ENCODE data around the gene EIF5A.

The EIF5A gene

DNA sequence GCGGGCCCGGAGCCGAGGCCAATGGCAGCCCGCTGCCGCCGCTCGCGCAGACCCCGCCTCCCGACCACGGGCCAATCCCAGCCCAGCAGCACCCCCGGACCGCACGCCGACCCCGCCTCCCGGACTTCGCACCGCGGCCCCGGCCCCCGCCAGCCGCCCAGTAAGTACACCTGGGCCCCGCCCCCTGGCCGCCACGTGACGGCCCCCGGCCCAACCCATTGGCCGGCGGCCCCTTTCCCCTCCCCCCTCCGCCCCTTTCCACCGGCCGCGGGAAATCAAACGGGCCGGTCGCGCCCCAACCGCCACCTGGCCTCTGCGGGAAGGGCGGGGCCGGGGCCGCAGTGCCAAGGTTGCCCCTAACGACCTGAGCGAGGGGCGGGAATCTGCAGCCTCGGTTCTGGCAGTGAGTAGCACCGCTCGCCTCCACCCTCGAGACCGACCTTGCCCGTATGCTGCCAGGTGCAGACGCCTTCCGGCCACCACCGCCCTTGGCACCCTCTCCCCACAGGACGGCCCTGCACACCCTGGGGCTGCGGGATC is 12.7 kb upstream of the EIF5A start, which contains the start of gene YBX2:
TSS of gene YBX2 (minus strand) at position 26 of the 540 bp plus-strand sequence. CDS start 139 bp downstream, outside the sequence.
- Histone ChIP-seq H3K27ac (ENCODE audit: low read depth, low read length) (no peak within 1 kb of the TSS), H3K4me1 (ENCODE audit: control insufficient read depth, low read depth, low read length) (no peaks in the 10 kb centered on the region), H3K23ac (ENCODE audit: low read length) (no peak within 1 kb of the TSS), H3K4me3 (ENCODE audit: low read length) (no peak within 1 kb of the TSS), H3K56ac (ENCODE audit: low read length) (peak within 1 kb of the TSS; percentile 79), H3K18ac (ENCODE audit: low read length) (no peak within 1 kb of the TSS), H2BK5ac (ENCODE audit: low read length) (no peak within 1 kb of the TSS), H3K4ac (ENCODE audit: low read depth, low read length) (no peak within 1 kb of the TSS), H4K5ac (ENCODE audit: low read length) (no peak within 1 kb of the TSS), H2AK5ac (ENCODE audit: low read length) (no peak within 1 kb of the TSS), H3K4me2 (ENCODE audit: low read length) (peak within 1 kb of the TSS; percentile 66), H4K8ac (ENCODE audit: low read depth, low read length) (no peak within 1 kb of the TSS), H2BK120ac (ENCODE audit: low read depth, low read length) (no peak within 1 kb of the TSS), H3K36me3 (ENCODE audit: control insufficient read depth, insufficient read depth, low read length) (no peaks in the 10 kb centered on the region), H3K27me3 (ENCODE audit: insufficient read depth, low read length, poor library complexity) (peaks cover 4% of the 10 kb centered on the region), H3K79me1 (ENCODE audit: low read length) (no peaks in the 10 kb centered on the region), H2BK15ac (replicated peaks; ENCODE audit: low read depth) (no peak within 1 kb of the TSS), H3K9ac (ENCODE audit: low read length) (peak within 1 kb of the TSS; percentile 54), H3K79me2 (ENCODE audit: control insufficient read depth, insufficient read depth, low read length) (no peaks in the 10 kb centered on the region)
- DNase-seq = peak; percentile 92
- WGBS (ENCODE audit: extremely low coverage, insufficient coverage, low lambda C conversion rate) = no CpG with 5 or more reads among the region's 57 CpGs

DNA sequence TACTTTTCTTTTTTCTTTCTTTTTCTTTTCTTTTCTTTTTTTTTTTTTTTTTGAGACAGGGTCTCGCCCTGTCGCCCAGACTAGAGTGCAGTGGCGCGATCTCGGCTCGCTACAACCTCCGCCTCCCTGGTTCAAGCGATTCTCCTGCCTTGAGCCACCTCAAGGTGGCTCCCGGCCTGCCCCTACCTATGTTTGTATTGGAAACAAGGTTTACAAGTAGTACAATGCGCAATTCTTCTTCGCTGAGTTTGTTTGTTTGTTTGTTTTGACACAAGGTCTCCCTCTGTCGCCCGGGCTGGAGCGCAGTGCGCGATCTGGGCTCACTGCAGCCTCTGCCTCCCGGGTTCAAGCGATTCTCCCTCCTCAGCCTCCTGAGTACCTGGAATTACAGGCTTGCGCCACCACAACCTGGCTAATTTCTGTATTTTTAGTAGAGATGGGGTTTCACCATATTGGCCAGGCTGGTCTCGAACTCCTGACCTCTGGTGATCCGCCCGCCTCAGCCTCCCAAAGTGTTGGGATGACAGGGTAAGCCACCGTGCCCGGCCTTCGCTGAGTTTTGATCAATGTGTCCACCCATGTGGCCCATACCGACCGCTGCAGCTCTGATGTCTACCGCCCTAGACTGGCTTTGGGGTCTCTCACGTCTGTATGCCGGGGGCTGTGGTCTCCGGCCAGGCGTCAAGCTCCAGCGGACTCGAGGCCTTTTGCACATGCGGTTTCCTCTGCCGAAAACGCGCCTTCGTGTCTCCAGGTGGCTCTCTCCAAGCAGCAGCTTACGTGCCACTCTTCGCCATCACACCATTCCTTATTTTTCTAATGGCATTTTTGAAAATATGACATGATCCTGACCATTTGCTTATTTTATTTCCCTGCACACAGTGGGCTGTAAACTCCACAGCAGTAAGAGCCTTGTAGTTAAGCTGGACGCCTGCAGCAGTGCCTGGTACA is 11.9 kb upstream of the EIF5A start:
- no peak overlapping the region for H3K4me3 ChIP-seq (ENCODE audit: low read length)
- no peaks in the 10 kb centered on the region for H3K4me1 ChIP-seq (ENCODE audit: control insufficient read depth, low read depth, low read length)
- H3K4me2 ChIP-seq (ENCODE audit: low read length) = no peak overlapping the region
- H3K18ac ChIP-seq (ENCODE audit: low read length) = no peak overlapping the region
- H3K23ac ChIP-seq (ENCODE audit: low read length) = no peak overlapping the region
- H3K56ac ChIP-seq (ENCODE audit: low read length) = peak overlapping the region; percentile 37
- H3K27ac ChIP-seq (ENCODE audit: low read depth, low read length) = no peak overlapping the region
- H4K5ac ChIP-seq (ENCODE audit: low read length) = no peak overlapping the region
- no CpG with 5 or more reads among the region's 42 CpGs for WGBS (ENCODE audit: extremely low coverage, insufficient coverage, low lambda C conversion rate)
- no peak overlapping the region for H3K4ac ChIP-seq (ENCODE audit: low read depth, low read length)
- peaks cover 4% of the 10 kb centered on the region for H3K27me3 ChIP-seq (ENCODE audit: insufficient read depth, low read length, poor library complexity)
- no peaks in the 10 kb centered on the region for H3K36me3 ChIP-seq (ENCODE audit: control insufficient read depth, insufficient read depth, low read length)
- no peaks in the 10 kb centered on the region for H3K79me2 ChIP-seq (ENCODE audit: control insufficient read depth, insufficient read depth, low read length)
- no peak overlapping the region for H4K8ac ChIP-seq (ENCODE audit: low read depth, low read length)
- H2BK120ac ChIP-seq (ENCODE audit: low read depth, low read length) = no peak overlapping the region
- H3K79me1 ChIP-seq (ENCODE audit: low read length) = no peaks in the 10 kb centered on the region
- DNase-seq = no peak
- no peak overlapping the region for H3K9ac ChIP-seq (ENCODE audit: low read length)
- no peak overlapping the region for H2BK5ac ChIP-seq (ENCODE audit: low read length)
- no peak overlapping the region for H2BK15ac ChIP-seq (replicated peaks; ENCODE audit: low read depth)
- H2AK5ac ChIP-seq (ENCODE audit: low read length) = no peak overlapping the region

DNA sequence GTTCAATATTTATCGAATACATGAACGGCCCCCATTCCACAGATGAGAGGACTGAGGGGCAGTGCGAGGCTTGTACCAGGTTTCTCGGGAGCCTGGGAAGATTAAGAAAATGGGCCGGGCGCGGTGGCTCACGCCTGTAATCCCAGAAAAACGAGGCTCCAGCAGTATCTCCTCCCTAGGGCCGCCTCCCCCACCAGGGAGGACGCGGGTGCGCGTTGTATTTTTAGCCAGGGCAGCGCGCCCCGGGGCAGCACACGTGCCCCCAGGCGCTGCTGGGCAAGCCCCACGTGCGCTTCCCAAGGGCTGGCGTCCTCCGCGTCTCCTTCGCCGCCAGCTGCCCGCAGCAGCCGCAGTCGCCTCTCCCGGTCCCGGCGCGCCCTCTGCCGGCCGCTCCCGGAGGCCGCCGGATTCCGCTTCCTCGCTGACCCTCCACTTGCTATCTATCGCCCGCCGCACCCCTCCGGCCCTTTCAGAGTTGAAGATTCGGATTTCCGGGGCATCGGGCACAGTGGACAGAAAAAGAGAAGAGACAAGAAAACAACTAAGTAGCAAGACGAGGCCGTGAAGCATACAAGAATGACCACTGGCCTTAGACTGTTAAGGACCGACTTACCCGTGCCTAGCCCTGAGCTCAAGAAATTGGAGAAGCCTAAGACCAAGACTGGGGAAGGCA is 11.1 kb upstream of the EIF5A start:
- H4K8ac ChIP-seq (ENCODE audit: low read depth, low read length) = no peak overlapping the region
- no peak overlapping the region for H3K4me3 ChIP-seq (ENCODE audit: low read length)
- H3K4me1 ChIP-seq (ENCODE audit: control insufficient read depth, low read depth, low read length) = no peaks in the 10 kb centered on the region
- H2BK5ac ChIP-seq (ENCODE audit: low read length) = no peak overlapping the region
- H2BK15ac ChIP-seq (replicated peaks; ENCODE audit: low read depth) = no peak overlapping the region
- H3K79me1 ChIP-seq (ENCODE audit: low read length) = no peaks in the 10 kb centered on the region
- H3K4ac ChIP-seq (ENCODE audit: low read depth, low read length) = no peak overlapping the region
- no peak overlapping the region for H3K23ac ChIP-seq (ENCODE audit: low read length)
- peak overlapping the region; percentile 37 for H3K56ac ChIP-seq (ENCODE audit: low read length)
- peak overlapping the region; percentile 17 for H3K9ac ChIP-seq (ENCODE audit: low read length)
- H4K5ac ChIP-seq (ENCODE audit: low read length) = no peak overlapping the region
- H2BK120ac ChIP-seq (ENCODE audit: low read depth, low read length) = no peak overlapping the region
- H3K36me3 ChIP-seq (ENCODE audit: control insufficient read depth, insufficient read depth, low read length) = no peaks in the 10 kb centered on the region
- no peak overlapping the region for H3K4me2 ChIP-seq (ENCODE audit: low read length)
- H3K27me3 ChIP-seq (ENCODE audit: insufficient read depth, low read length, poor library complexity) = peaks cover 4% of the 10 kb centered on the region
- H3K27ac ChIP-seq (ENCODE audit: low read depth, low read length) = no peak overlapping the region
- DNase-seq = peak; percentile 87
- no peak overlapping the region for H2AK5ac ChIP-seq (ENCODE audit: low read length)
- WGBS (ENCODE audit: extremely low coverage, insufficient coverage, low lambda C conversion rate) = no CpG with 5 or more reads among the region's 51 CpGs
- H3K18ac ChIP-seq (ENCODE audit: low read length) = no peak overlapping the region
- H3K79me2 ChIP-seq (ENCODE audit: control insufficient read depth, insufficient read depth, low read length) = no peaks in the 10 kb centered on the region

DNA sequence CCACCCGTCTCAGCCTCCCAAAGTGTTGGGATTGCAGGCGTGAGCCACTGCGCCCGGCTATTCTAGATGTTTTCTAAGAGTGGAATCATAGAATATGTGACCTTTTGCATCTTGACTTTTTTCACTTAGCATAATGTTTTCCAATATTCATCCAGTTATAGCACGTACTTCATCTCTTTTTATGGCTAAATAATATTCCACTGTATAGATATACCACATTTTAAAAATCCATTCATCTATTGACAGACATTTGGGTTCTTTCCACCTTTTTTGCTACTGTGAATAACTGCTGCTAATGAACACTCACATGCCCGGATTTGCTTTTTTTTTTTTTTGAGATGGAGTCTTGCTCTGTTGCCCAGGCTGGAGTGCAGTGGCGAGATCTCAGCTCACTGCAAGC is 3.2 kb upstream of the EIF5A start:
- no CpG with 5 or more reads among the region's 7 CpGs for WGBS (ENCODE audit: extremely low coverage, insufficient coverage, low lambda C conversion rate)
- Histone ChIP-seq H3K79me1 (ENCODE audit: low read length) (no peaks in the 10 kb centered on the region), H2BK120ac (ENCODE audit: low read depth, low read length) (no peak overlapping the region), H3K23ac (ENCODE audit: low read length) (no peak overlapping the region), H3K4ac (ENCODE audit: low read depth, low read length) (no peak overlapping the region), H4K5ac (ENCODE audit: low read length) (no peak overlapping the region), H3K9ac (ENCODE audit: low read length) (no peak overlapping the region), H3K36me3 (ENCODE audit: control insufficient read depth, insufficient read depth, low read length) (peaks cover under 1% of the 10 kb centered on the region), H2AK5ac (ENCODE audit: low read length) (no peak overlapping the region), H3K4me2 (ENCODE audit: low read length) (no peak overlapping the region), H3K4me3 (ENCODE audit: low read length) (no peak overlapping the region), H3K56ac (ENCODE audit: low read length) (no peak overlapping the region), H2BK5ac (ENCODE audit: low read length) (no peak overlapping the region), H3K18ac (ENCODE audit: low read length) (no peak overlapping the region), H3K4me1 (ENCODE audit: control insufficient read depth, low read depth, low read length) (peaks cover 1% of the 10 kb centered on the region), H3K27me3 (ENCODE audit: insufficient read depth, low read length, poor library complexity) (no peaks in the 10 kb centered on the region), H3K79me2 (ENCODE audit: control insufficient read depth, insufficient read depth, low read length) (peaks cover 16% of the 10 kb centered on the region), H2BK15ac (replicated peaks; ENCODE audit: low read depth) (no peak overlapping the region), H4K8ac (ENCODE audit: low read depth, low read length) (no peak overlapping the region), H3K27ac (ENCODE audit: low read depth, low read length) (no peak overlapping the region)
- DNase-seq = no peak

DNA sequence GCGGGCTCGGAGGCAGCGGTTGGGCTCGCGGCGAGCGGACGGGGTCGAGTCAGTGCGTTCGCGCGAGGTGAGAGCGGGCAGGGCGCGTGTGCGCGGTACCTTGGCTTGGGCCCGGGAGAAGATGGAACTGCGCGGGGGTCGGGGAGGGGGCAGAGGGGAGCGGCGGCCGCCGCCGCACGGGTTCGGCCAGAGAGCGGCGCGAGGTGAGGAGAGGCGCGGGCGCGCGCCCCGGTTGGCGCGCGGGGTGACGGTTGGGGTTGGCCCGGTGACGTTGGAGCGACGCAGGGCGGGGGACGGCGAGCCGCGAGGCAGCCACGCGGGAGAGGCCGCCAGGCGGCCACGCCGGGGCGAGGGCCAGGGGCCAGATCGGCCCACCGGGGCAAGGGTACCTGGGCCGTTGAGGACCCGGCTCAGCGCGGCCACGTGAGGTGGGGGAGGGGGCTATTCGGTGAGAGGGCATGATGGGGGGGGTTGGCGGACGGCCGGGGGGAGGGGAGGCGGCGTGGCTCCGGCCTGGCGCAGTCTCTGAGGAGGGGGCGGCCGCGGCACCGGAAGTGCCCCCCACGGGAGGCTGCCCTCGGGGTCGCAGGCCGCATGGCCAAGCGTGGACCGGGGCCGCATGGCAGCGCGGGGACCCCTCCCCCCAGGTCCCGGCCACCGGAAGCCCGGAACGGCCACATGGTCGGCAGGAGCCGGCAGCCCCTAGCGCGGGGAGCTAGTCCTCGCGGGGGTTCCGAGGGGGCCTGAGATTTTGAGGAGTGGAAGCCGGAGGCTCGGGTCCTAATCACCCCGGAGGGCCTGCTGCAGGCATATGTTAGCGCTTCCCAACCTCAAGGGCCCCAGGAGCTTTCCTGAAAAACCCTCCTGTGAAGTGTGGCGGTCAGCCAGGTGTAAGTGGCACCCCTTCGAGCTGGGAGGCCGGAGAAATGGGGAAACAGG is 527 bp downstream of the EIF5A start:
- Histone ChIP-seq H4K8ac (ENCODE audit: low read depth, low read length) (no peak overlapping the region), H2BK120ac (ENCODE audit: low read depth, low read length) (peak overlapping the region; percentile 83), H3K18ac (ENCODE audit: low read length) (peak overlapping the region; percentile 98), H3K23ac (ENCODE audit: low read length) (peak overlapping the region; percentile 92), H4K5ac (ENCODE audit: low read length) (no peak overlapping the region), H3K56ac (ENCODE audit: low read length) (peak overlapping the region; percentile 97), H3K4me2 (ENCODE audit: low read length) (peak overlapping the region; percentile 90), H3K4me1 (ENCODE audit: control insufficient read depth, low read depth, low read length) (peaks cover 6% of the 10 kb centered on the region), H3K27ac (ENCODE audit: low read depth, low read length) (peak overlapping the region; percentile 97), H3K9ac (ENCODE audit: low read length) (peak overlapping the region; percentile 98), H3K4ac (ENCODE audit: low read depth, low read length) (peak overlapping the region; percentile 100), H3K36me3 (ENCODE audit: control insufficient read depth, insufficient read depth, low read length) (peaks cover 21% of the 10 kb centered on the region), H2BK5ac (ENCODE audit: low read length) (peak overlapping the region; percentile 51), H3K79me1 (ENCODE audit: low read length) (peaks cover 16% of the 10 kb centered on the region), H3K79me2 (ENCODE audit: control insufficient read depth, insufficient read depth, low read length) (peaks cover 39% of the 10 kb centered on the region), H2AK5ac (ENCODE audit: low read length) (peak overlapping the region; percentile 92), H2BK15ac (replicated peaks; ENCODE audit: low read depth) (no peak overlapping the region), H3K4me3 (ENCODE audit: low read length) (peak overlapping the region; percentile 91), H3K27me3 (ENCODE audit: insufficient read depth, low read length, poor library complexity) (no peaks in the 10 kb centered on the region)
- WGBS (ENCODE audit: extremely low coverage, insufficient coverage, low lambda C conversion rate) = no CpG with 5 or more reads among the region's 104 CpGs
- peak; percentile 56 for DNase-seq

Measured in mesendoderm (in vitro differentiated cells).